Measurements from ENCODE around the gene AIP. TPM values are rescaled to one million over a fixed set of nuclear protein-coding genes. Genes with fewer than 3 reads are reported as not detected.

AIP gene
- total and polyA plus RNA-seq, 9 of the 15 experiments (the other 6 are each of a cell fraction or from before 2014, with no cell fraction given): 5.2 to 92.5 (median 52.7) TPM

GRCh38 chr11:67464411-67465188, 18.2 kb upstream of the AIP start (continued):
- no peak for TF ChIP-seq ZNF695 (CRISPR knock-in tag; IDR thresholded peaks at IDR 0.05)
- no peak for TF ChIP-seq ILK (tag; IDR thresholded peaks at IDR 0.05; ENCODE audit: borderline replicate concordance, low read depth)
- TF ChIP-seq BHLHE40 (IDR thresholded peaks at IDR 0.05; ENCODE audit: low read length): peak; percentile 63
- peak; percentile 87 for TF ChIP-seq GABPA (tag; conservative IDR thresholded peaks at IDR 0.05; ENCODE audit: low read depth)
- TF ChIP-seq ZNF239 (CRISPR knock-in tag; IDR thresholded peaks at IDR 0.05): no peak
- TF ChIP-seq ATF1 (CRISPR knock-in tag; IDR thresholded peaks at IDR 0.05): no peak
- no peak for TF ChIP-seq ATF1 (tag; IDR thresholded peaks at IDR 0.05)
- no peak for TF ChIP-seq ZNF280A (IDR thresholded peaks at IDR 0.05; ENCODE audit: low read depth, partially characterized antibody)
- no peak for TF ChIP-seq HNRNPL (IDR thresholded peaks at IDR 0.05; ENCODE audit: low read depth, low read length)
- TF ChIP-seq SLC30A9 (CRISPR knock-in tag; IDR thresholded peaks at IDR 0.05): no peak
- peak; percentile 77; the same call in 1 of the 2 replicates for TF ChIP-seq PHF8 (IDR thresholded peaks at IDR 0.05; ENCODE audit: borderline replicate concordance, low read length)
- TF ChIP-seq POLR3G (IDR thresholded peaks at IDR 0.05; ENCODE audit: extremely low read depth, insufficient read length, insufficient replicate concordance): no peak
- no peak for TF ChIP-seq POU5F1 (IDR thresholded peaks at IDR 0.05; ENCODE audit: borderline replicate concordance, low read depth, low read length, partially characterized antibody)
- 0 out of 2 replicates have a peak, but pooled peaks have one; percentile 30 for TF ChIP-seq ZNF551 (CRISPR knock-in tag; IDR thresholded peaks at IDR 0.05)
- TF ChIP-seq ZNF75A (CRISPR knock-in tag; IDR thresholded peaks at IDR 0.05): no peak
- no peak for TF ChIP-seq RBM39 (optimal IDR thresholded peaks at IDR 0.05; ENCODE audit: low read depth, low read length)
- no peak for TF ChIP-seq SRSF1 (IDR thresholded peaks at IDR 0.05; ENCODE audit: low read depth, low read length)
- 0 out of 2 replicates have a peak, but pooled peaks have one; percentile 49 for TF ChIP-seq HMG20B (CRISPR knock-in tag; IDR thresholded peaks at IDR 0.05)
- TF ChIP-seq, protein P1, sequence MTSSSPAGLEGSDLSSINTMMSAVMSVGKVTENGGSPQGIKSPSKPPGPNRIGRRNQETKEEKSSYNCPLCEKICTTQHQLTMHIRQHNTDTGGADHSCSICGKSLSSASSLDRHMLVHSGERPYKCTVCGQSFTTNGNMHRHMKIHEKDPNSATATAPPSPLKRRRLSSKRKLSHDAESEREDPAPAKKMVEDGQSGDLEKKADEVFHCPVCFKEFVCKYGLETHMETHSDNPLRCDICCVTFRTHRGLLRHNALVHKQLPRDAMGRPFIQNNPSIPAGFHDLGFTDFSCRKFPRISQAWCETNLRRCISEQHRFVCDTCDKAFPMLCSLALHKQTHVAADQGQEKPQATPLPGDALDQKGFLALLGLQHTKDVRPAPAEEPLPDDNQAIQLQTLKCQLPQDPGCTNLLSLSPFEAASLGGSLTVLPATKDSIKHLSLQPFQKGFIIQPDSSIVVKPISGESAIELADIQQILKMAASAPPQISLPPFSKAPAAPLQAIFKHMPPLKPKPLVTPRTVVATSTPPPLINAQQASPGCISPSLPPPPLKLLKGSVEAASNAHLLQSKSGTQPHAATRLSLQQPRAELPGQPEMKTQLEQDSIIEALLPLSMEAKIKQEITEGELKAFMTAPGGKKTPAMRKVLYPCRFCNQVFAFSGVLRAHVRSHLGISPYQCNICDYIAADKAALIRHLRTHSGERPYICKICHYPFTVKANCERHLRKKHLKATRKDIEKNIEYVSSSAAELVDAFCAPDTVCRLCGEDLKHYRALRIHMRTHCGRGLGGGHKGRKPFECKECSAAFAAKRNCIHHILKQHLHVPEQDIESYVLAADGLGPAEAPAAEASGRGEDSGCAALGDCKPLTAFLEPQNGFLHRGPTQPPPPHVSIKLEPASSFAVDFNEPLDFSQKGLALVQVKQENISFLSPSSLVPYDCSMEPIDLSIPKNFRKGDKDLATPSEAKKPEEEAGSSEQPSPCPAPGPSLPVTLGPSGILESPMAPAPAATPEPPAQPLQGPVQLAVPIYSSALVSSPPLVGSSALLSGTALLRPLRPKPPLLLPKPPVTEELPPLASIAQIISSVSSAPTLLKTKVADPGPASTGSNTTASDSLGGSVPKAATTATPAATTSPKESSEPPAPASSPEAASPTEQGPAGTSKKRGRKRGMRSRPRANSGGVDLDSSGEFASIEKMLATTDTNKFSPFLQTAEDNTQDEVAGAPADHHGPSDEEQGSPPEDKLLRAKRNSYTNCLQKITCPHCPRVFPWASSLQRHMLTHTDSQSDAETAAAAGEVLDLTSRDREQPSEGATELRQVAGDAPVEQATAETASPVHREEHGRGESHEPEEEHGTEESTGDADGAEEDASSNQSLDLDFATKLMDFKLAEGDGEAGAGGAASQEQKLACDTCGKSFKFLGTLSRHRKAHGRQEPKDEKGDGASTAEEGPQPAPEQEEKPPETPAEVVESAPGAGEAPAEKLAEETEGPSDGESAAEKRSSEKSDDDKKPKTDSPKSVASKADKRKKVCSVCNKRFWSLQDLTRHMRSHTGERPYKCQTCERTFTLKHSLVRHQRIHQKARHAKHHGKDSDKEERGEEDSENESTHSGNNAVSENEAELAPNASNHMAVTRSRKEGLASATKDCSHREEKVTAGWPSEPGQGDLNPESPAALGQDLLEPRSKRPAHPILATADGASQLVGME (CRISPR knock-in tag; IDR thresholded peaks at IDR 0.05): no peak
- no peak for TF ChIP-seq ZNF444 (CRISPR knock-in tag; IDR thresholded peaks at IDR 0.05)

Measured in K562 (cell line).